GM12878 (cell line): ENCODE results near the gene IL19.

Experiments used
- EP300 ChIP-seq, 2 experiments: fragments of 150-350 bp in 1 of 2; IDR thresholded peaks; 2 replicates each; pipeline ENCODE4 v1.6.1; 2011 to 2012; ENCODE audit warnings: low read depth in 2 of 2, low read length in 2 of 2, borderline replicate concordance in 1 of 2, improper control_type of control experiment in 1 of 2, inconsistent platforms in 1 of 2; ENCODE audit not compliant: control insufficient read depth in 1 of 2
- HDAC2 ChIP-seq: fragments of 200-600 bp; sonication (generic); IDR thresholded peaks from 2 replicates; pipeline ENCODE4 v1.6.1; 2017
- ZNF622 ChIP-seq: fragments of 450-650 bp; IDR thresholded peaks from 2 replicates; pipeline ENCODE4 v1.6.1; 2017; ENCODE audit warnings: mild to moderate bottlenecking, inconsistent platforms
- TF ChIP-seq, protein P1 (sequence below), 3 experiments: IDR thresholded peaks in 2 of 3; conservative IDR thresholded peaks in 1 of 3; 2 replicates each; pipeline ENCODE4 v1.5.1; 2011; ENCODE audit warnings: low read depth in 3 of 3, low read length in 3 of 3, mild to moderate bottlenecking in 3 of 3, control low read depth in 2 of 3, moderate library complexity in 2 of 3, inconsistent platforms in 1 of 3, mixed read lengths in 1 of 3; ENCODE audit not compliant: control insufficient read depth in 2 of 3, insufficient read depth in 1 of 3; ENCODE audit errors: extremely low read depth in 1 of 3
- TF ChIP-seq, protein P2 (sequence below): IDR thresholded peaks from 2 replicates; pipeline ENCODE4 v1.6.1; 2011; ENCODE audit warnings: borderline replicate concordance, low read depth, mild to moderate bottlenecking, moderate library complexity, low read length; ENCODE audit not compliant: insufficient read depth, poor library complexity, severe bottlenecking

DNA sequence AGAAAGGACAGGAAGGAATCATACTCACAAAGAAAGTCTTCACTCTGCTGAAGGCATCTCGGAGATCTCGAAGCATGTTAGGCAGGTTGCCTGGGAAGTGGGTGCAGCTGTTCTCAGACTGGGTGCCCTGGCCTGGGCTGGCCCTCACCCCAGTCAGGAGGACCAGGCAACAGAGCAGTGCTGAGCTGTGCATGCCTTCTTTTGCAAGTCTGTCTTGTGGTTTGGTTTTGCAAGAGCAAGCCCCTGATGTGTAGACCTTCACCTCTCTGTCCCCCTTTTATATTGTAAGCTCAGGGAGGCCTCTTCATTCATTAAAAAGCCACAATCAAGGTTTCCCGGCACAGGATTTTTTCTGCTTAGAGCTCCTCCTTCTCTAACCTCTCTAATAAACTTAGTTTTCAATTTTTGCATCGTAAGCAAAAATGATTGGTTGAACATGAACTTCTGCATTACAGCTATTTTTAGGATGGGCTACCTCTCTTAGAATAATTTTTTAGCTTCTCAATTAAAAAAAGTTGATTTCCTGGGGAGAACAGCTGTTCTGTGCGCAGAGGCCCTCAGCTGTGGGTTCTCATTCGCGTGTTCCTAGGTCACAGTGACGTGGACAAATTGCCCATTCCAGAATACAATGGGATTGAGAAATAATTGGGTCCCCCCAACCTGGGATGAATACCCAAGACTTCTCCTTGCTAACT, 1.8 kb downstream of the IL19 start, which contains the start of gene IL10:
- TF ChIP-seq ZNF622 (no peak), EP300 (IDR thresholded peaks at IDR 0.05; ENCODE audit: borderline replicate concordance in 1 of 2, control insufficient read depth in 1 of 2, low read depth in 2 of 2, low read length in 2 of 2) (no peak), HDAC2 (no peak)
- TF ChIP-seq, protein P1, sequence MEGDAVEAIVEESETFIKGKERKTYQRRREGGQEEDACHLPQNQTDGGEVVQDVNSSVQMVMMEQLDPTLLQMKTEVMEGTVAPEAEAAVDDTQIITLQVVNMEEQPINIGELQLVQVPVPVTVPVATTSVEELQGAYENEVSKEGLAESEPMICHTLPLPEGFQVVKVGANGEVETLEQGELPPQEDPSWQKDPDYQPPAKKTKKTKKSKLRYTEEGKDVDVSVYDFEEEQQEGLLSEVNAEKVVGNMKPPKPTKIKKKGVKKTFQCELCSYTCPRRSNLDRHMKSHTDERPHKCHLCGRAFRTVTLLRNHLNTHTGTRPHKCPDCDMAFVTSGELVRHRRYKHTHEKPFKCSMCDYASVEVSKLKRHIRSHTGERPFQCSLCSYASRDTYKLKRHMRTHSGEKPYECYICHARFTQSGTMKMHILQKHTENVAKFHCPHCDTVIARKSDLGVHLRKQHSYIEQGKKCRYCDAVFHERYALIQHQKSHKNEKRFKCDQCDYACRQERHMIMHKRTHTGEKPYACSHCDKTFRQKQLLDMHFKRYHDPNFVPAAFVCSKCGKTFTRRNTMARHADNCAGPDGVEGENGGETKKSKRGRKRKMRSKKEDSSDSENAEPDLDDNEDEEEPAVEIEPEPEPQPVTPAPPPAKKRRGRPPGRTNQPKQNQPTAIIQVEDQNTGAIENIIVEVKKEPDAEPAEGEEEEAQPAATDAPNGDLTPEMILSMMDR (IDR thresholded peaks at IDR 0.05 in 2 of 3, conservative IDR thresholded peaks at IDR 0.05 in 1 of 3; ENCODE audit: control insufficient read depth in 2 of 3, extremely low read depth in 1 of 3, insufficient read depth in 1 of 3, low read depth in 3 of 3, low read length in 3 of 3) = no peak
- TF ChIP-seq, protein P2, sequence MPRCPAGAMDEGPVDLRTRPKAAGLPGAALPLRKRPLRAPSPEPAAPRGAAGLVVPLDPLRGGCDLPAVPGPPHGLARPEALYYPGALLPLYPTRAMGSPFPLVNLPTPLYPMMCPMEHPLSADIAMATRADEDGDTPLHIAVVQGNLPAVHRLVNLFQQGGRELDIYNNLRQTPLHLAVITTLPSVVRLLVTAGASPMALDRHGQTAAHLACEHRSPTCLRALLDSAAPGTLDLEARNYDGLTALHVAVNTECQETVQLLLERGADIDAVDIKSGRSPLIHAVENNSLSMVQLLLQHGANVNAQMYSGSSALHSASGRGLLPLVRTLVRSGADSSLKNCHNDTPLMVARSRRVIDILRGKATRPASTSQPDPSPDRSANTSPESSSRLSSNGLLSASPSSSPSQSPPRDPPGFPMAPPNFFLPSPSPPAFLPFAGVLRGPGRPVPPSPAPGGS = no peak
